ENCODE results near the gene MCUB. TPM values are rescaled to one million over a fixed set of nuclear protein-coding genes. Genes with fewer than 3 reads are reported as not detected.
"Not testable (repeated sequence)": the region's sequence is repeated elsewhere in the genome, so short reads cannot be mapped to it uniquely, and the experiment has no call there.

MCUB gene
- total RNA-seq (2014; rRNA removed; shearing (Covaris generic)), result 0.75 and 3.7 TPM in 2 replicates
- polyA plus RNA-seq (2015; cell fraction: cytosol; rRNA removed), result 1.2 and 4.7 TPM in 2 replicates
- polyA plus RNA-seq (2015; cell fraction: nucleus; rRNA removed), result 0.75 TPM in 1 of 2 replicates, not detected in the other

- DNase-seq (ENCODE audit: low read depth, low spot score), result no peak
- in situ Hi-C loops (cut with HindIII; ENCODE audit: low pct_unique_long_range_greater_than_20kb, low sequenced_read_pairs), result no loop called here
These were observed at the start of gene MCUB for GRCh38 chr4:109559983-109560686. MCUB (plus strand) TSS chr4:109560246; CDS start chr4:109560338, 92 bp downstream.

- in situ Hi-C loops (cut with HindIII; ENCODE audit: low pct_unique_long_range_greater_than_20kb, low sequenced_read_pairs), result no loop called here
- no peak for DNase-seq (ENCODE audit: low read depth, low spot score)
These were observed 49.4 kb upstream of the MCUB start for GRCh38 chr4:109510687-109511086.

GRCh38 chr4:109511414-109511813 lies 48.6 kb upstream of the MCUB start:
- in situ Hi-C loops (cut with HindIII; ENCODE audit: low pct_unique_long_range_greater_than_20kb, low sequenced_read_pairs), result no loop called here

GRCh38 chr4:109513368-109513767 lies 46.7 kb upstream of the MCUB start:
- in situ Hi-C loops (cut with HindIII; ENCODE audit: low pct_unique_long_range_greater_than_20kb, low sequenced_read_pairs), result not testable (repeated sequence)

More at GRCh38 chr4:109511414-109511813, 48.6 kb upstream of the MCUB start:
- no peak for DNase-seq (ENCODE audit: low read depth, low spot score)

GRCh38 chr4:109532182-109532581 lies 27.9 kb upstream of the MCUB start:
- in situ Hi-C loops (cut with HindIII; ENCODE audit: low pct_unique_long_range_greater_than_20kb, low sequenced_read_pairs), result no loop called here
- DNase-seq (ENCODE audit: low read depth, low spot score), result no peak

More at GRCh38 chr4:109513368-109513767, 46.7 kb upstream of the MCUB start:
- not testable (repeated sequence) for DNase-seq (ENCODE audit: low read depth, low spot score)

- in situ Hi-C loops (cut with HindIII; ENCODE audit: low pct_unique_long_range_greater_than_20kb, low sequenced_read_pairs), result no loop called here
- DNase-seq (ENCODE audit: low read depth, low spot score), result no peak
These were observed 14.6 kb upstream of the MCUB start for GRCh38 chr4:109545401-109545800.

- in situ Hi-C loops (cut with HindIII; ENCODE audit: low pct_unique_long_range_greater_than_20kb, low sequenced_read_pairs), result no loop called here
- DNase-seq (ENCODE audit: low read depth, low spot score), result no peak
These were observed 12.7 kb upstream of the MCUB start for GRCh38 chr4:109547394-109547793.

GRCh38 chr4:109548655-109549054 lies 11.4 kb upstream of the MCUB start:
- no peak for DNase-seq (ENCODE audit: low read depth, low spot score)
- in situ Hi-C loops (cut with HindIII; ENCODE audit: low pct_unique_long_range_greater_than_20kb, low sequenced_read_pairs), result no loop called here

- in situ Hi-C loops (cut with HindIII; ENCODE audit: low pct_unique_long_range_greater_than_20kb, low sequenced_read_pairs), result no loop called here
- DNase-seq (ENCODE audit: low read depth, low spot score), result no peak
These were observed 7.8 kb upstream of the MCUB start for GRCh38 chr4:109552237-109552636.

- in situ Hi-C loops (cut with HindIII; ENCODE audit: low pct_unique_long_range_greater_than_20kb, low sequenced_read_pairs), result no loop called here
- DNase-seq (ENCODE audit: low read depth, low spot score), result no peak
These were observed 6.9 kb upstream of the MCUB start for GRCh38 chr4:109553130-109553529.

- DNase-seq (ENCODE audit: low read depth, low spot score), result no peak
- in situ Hi-C loops (cut with HindIII; ENCODE audit: low pct_unique_long_range_greater_than_20kb, low sequenced_read_pairs), result no loop called here
These were observed 5.1 kb upstream of the MCUB start for GRCh38 chr4:109554971-109555370.

GRCh38 chr4:109557433-109557832 lies 2.6 kb upstream of the MCUB start:
- DNase-seq (ENCODE audit: low read depth, low spot score), result no peak
- in situ Hi-C loops (cut with HindIII; ENCODE audit: low pct_unique_long_range_greater_than_20kb, low sequenced_read_pairs), result no loop called here

GRCh38 chr4:109558095-109558494 lies 2.0 kb upstream of the MCUB start:
- in situ Hi-C loops (cut with HindIII; ENCODE audit: low pct_unique_long_range_greater_than_20kb, low sequenced_read_pairs); DNase-seq (ENCODE audit: low read depth, low spot score): not testable (repeated sequence)

GRCh38 chr4:109559625-109559982 lies 442 bp upstream of the MCUB start:
- in situ Hi-C loops (cut with HindIII; ENCODE audit: low pct_unique_long_range_greater_than_20kb, low sequenced_read_pairs), result no loop called here
- DNase-seq (ENCODE audit: low read depth, low spot score), result no peak

- no peak for DNase-seq (ENCODE audit: low read depth, low spot score)
- in situ Hi-C loops (cut with HindIII; ENCODE audit: low pct_unique_long_range_greater_than_20kb, low sequenced_read_pairs), result no loop called here
These were observed 828 bp downstream of the MCUB start for GRCh38 chr4:109560687-109561461.

GRCh38 chr4:109562457-109563239 lies 2.6 kb downstream of the MCUB start:
- in situ Hi-C loops (cut with HindIII; ENCODE audit: low pct_unique_long_range_greater_than_20kb, low sequenced_read_pairs), result no loop called here
- no peak for DNase-seq (ENCODE audit: low read depth, low spot score)

GRCh38 chr4:109571494-109571893 lies 11.4 kb downstream of the MCUB start:
- DNase-seq (ENCODE audit: low read depth, low spot score), result no peak
- in situ Hi-C loops (cut with HindIII; ENCODE audit: low pct_unique_long_range_greater_than_20kb, low sequenced_read_pairs), result no loop called here

GRCh38 chr4:109572154-109572553 lies 12.1 kb downstream of the MCUB start:
- no peak for DNase-seq (ENCODE audit: low read depth, low spot score)

More at GRCh38 chr4:109572154-109572553, 12.1 kb downstream of the MCUB start:
- in situ Hi-C loops (cut with HindIII; ENCODE audit: low pct_unique_long_range_greater_than_20kb, low sequenced_read_pairs), result no loop called here

Measured in SK-MEL-5 (cell line).